Thyroid gland (tissue), 4 donors: ENCODE measurements around the gene FAM234A.

Experiments
- CTCF ChIP-seq, 6 experiments: fragments of 200-600 bp in 3 of 6; fragments of 450-650 bp in 3 of 6; sonication (generic) in 3 of 6; IDR thresholded peaks; one replicate each; pipeline ENCODE4 v1.5.1; 2016 to 2019; ENCODE audit warnings: antibody characterized with exemption in 6 of 6, mild to moderate bottlenecking in 2 of 6, inconsistent platforms in 1 of 6, moderate library complexity in 1 of 6
- POLR2A ChIP-seq, 2 donors: fragments of 450-650 bp; IDR thresholded peaks; one replicate each; pipeline ENCODE4 v1.6.1; 2017; ENCODE audit warnings: antibody characterized with exemption in 2 of 2, mild to moderate bottlenecking in 2 of 2, moderate library complexity in 1 of 2

GRCh38 chr16:192686-193085 lies 41.9 kb upstream of the FAM234A start:
- TF ChIP-seq CTCF (IDR thresholded peaks at IDR 0.05), result no peak
- TF ChIP-seq POLR2A (IDR thresholded peaks at IDR 0.05), result no peak
